HEK293T (cell line): Measurements from ENCODE around the gene MPPED1.

Source experiments
- FOXA1 ChIP-seq: fragments of 450-650 bp; IDR thresholded peaks from 2 replicates; pipeline ENCODE4 v1.6.1; 2016; ENCODE audit warnings: mild to moderate bottlenecking
- NFRKB ChIP-seq: fragments of 450-650 bp; IDR thresholded peaks from 2 replicates; pipeline ENCODE4 v1.6.1; 2016; ENCODE audit warnings: mild to moderate bottlenecking, moderate library complexity
- TF ChIP-seq, protein P1 (sequence below): fragments of 450-650 bp; IDR thresholded peaks from 2 replicates; pipeline ENCODE4 v1.6.1; 2016

DNA sequence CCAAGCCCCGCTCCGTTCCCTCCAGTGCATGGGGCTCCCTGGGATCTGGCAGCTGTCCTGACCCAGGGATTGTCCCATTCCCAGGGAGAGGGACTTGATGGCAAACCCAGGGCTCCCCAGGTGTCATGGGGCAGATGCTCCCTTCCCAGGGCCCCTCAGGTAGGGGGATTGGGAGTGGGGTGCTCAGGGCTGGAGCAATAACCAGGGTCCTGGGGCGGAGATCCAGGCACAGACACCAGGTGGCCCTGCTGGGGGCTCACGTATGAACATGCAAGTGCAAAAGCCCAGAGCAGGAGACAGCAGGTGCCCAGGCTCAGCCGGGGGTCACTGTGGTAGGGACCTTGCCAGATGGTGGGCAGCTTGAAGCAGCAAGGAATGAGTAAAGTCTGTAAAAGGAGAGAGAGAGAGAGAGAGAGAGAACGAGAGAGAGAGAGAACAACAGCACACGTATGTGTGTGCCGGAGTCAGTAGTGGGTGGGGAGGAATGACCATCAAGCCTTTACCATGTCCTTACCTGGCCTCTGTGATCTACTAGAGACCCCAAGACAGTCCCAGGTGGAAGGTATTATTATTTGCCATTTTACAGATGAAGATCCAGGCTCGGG is 19.3 kb upstream of the MPPED1 start:
- TF ChIP-seq, protein P1, sequence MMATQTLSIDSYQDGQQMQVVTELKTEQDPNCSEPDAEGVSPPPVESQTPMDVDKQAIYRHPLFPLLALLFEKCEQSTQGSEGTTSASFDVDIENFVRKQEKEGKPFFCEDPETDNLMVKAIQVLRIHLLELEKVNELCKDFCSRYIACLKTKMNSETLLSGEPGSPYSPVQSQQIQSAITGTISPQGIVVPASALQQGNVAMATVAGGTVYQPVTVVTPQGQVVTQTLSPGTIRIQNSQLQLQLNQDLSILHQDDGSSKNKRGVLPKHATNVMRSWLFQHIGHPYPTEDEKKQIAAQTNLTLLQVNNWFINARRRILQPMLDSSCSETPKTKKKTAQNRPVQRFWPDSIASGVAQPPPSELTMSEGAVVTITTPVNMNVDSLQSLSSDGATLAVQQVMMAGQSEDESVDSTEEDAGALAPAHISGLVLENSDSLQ = no peak
- TF ChIP-seq NFRKB = no peak
- no peak for TF ChIP-seq FOXA1
